Astrocyte (in vitro differentiated cells and primary cell): ENCODE measurements around the gene CTSW.

Experiments
- CTCF ChIP-seq: IDR thresholded peaks from 2 replicates; pipeline ENCODE4 v1.5.1; 2011; ENCODE audit warnings: low read depth, mild to moderate bottlenecking, inconsistent platforms, low read length, moderate library complexity; ENCODE audit not compliant: insufficient read depth
- EZH2 ChIP-seq: IDR thresholded peaks from 2 replicates; pipeline ENCODE4 v1.6.1; 2012; ENCODE audit warnings: mild to moderate bottlenecking, low read length, inconsistent platforms; ENCODE audit not compliant: insufficient read depth

DNA sequence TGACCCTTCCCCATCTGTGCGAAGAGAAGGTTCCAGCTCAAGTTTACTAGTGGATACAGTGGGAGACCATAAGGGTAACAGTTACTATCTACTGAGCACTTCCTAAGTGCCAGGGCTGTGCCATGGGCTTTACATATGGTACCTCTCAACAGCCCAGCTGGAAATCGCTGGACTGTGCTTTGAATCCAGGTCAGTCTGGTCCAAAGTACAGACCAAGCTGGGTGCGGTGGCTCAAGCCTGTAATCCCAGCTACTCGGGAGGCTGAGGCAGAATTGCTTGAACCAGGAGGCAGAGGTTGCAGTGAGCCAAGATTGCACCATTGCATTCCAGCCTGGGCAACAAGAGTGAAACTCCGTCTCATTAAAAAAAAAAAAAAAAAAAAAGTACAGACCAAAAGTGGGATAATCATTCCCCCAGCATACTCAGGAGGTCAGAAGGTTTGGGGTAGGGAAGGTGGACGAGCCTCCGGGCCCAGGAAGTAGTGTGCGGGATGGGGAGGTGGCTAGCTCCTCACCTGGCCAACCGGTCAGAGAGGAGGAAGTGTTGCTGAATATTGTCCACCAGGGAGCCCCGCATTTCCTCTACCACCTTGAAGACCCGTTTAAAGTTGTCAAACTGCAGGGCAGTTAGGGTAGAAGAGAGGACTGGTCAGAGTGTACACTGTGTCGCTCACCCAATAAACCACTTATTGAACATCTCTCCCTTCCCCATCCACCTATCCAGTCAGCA lies 6.3 kb downstream of the CTSW start:
- no peak for TF ChIP-seq CTCF
- no peak for TF ChIP-seq EZH2
